B cell (primary cell): ENCODE results near the gene TUBGCP2. TPM values are rescaled to one million over a fixed set of nuclear protein-coding genes. Genes with fewer than 3 reads are reported as not detected.

Experiments used
- ATAC-seq: fragments of 200-7000 bp; cut with Tn5 transposase; one replicate; pipeline ENCODE4 v1.10.0; 2021; ENCODE audit warnings: low read depth, mild to moderate bottlenecking, moderate number of reproducible peaks, moderate library complexity
- CTCF ChIA-PET: fragments of 350-600 bp; sonication (Branson Sonifier 250); formaldehyde crosslinking; loops from one replicate; lab custom pipeline; 2021; ENCODE audit warnings: antibody characterized with exemption, inconsistent platforms; lab: Charles Lee
- POLR2A ChIA-PET: fragments of 350-600 bp; sonication (Branson Sonifier 250); formaldehyde crosslinking; loops from one replicate; lab custom pipeline; 2021; ENCODE audit warnings: antibody characterized with exemption; lab: Charles Lee
- DNase-seq: peaks from one replicate; pipeline ENCODE4 v3.0.0; 2013
- H2AFZ ChIP-seq: 2 replicates; pipeline ENCODE4 v1.6.1; 2012; ENCODE audit warnings: mild to moderate bottlenecking, low read depth, low read length; ENCODE audit not compliant: insufficient read depth, poor library complexity, severe bottlenecking
- H3K27ac ChIP-seq, 2 donors: 1 replicate in 1 of 2; 2 replicates in 1 of 2; pipeline ENCODE4 v1.5.1; 2012 to 2013; ENCODE audit warnings: low read length in 2 of 2, mild to moderate bottlenecking in 2 of 2, moderate library complexity in 1 of 2
- H3K27me3 ChIP-seq, 4 experiments: fragments of 200-600 bp in 1 of 4; sonication (generic) in 1 of 4; replicated peaks in 1 of 4; 1 replicate in 2 of 4; 2 replicates in 2 of 4; pipeline versions ENCODE4 v1.6.1 to v1.7.0; 2013 to 2016; ENCODE audit warnings: low read length in 3 of 4, mild to moderate bottlenecking in 2 of 4, mixed read lengths in 1 of 4, moderate library complexity in 1 of 4; ENCODE audit not compliant: insufficient read depth in 4 of 4, control insufficient read depth in 3 of 4; ENCODE audit errors: control extremely low read depth in 1 of 4
- H3K36me3 ChIP-seq, 2 experiments: replicated peaks in 1 of 2; 1 replicate in 1 of 2; 2 replicates in 1 of 2; pipeline versions ENCODE4 v1.6.1 to v1.7.1; 2013; ENCODE audit warnings: low read length in 1 of 2; ENCODE audit not compliant: insufficient read depth in 2 of 2, control insufficient read depth in 1 of 2; ENCODE audit errors: control extremely low read depth in 1 of 2, extremely low read depth in 1 of 2
- H3K4me1 ChIP-seq, 2 donors: fragments of 200-600 bp in 1 of 2; sonication (generic) in 1 of 2; 1 replicate in 1 of 2; 2 replicates in 1 of 2; pipeline versions ENCODE4 v1.5.1 to v1.6.1; 2013 to 2017; ENCODE audit warnings: low read length in 2 of 2; ENCODE audit not compliant: control insufficient read depth in 2 of 2, insufficient read depth in 2 of 2
- H3K4me2 ChIP-seq: replicated peaks from 2 replicates; pipeline ENCODE3; 2012; ENCODE audit warnings: mild to moderate bottlenecking, low read depth, low read length; ENCODE audit not compliant: poor library complexity, severe bottlenecking
- H3K4me3 ChIP-seq, 5 experiments: fragments of 200-600 bp in 1 of 5; sonication (generic) in 1 of 5; 1 replicate in 3 of 5; 2 replicates in 2 of 5; pipeline versions ENCODE4 v1.5.1 to v1.7.0; 2011 to 2016; ENCODE audit warnings: low read length in 4 of 5, mild to moderate bottlenecking in 4 of 5, low read depth in 2 of 5, control low read depth in 1 of 5, moderate library complexity in 1 of 5; ENCODE audit not compliant: insufficient read depth in 1 of 5; ENCODE audit errors: control extremely low read depth in 1 of 5, extremely low read depth in 1 of 5
- H3K79me2 ChIP-seq: fragments of 200-600 bp; sonication (generic); one replicate; pipeline ENCODE4 v1.6.0; 2016; ENCODE audit warnings: low read length; ENCODE audit not compliant: control insufficient read depth, insufficient read depth
- H3K9ac ChIP-seq: fragments of 200-600 bp; sonication (generic); 2 replicates; pipeline ENCODE4 v1.6.1; 2017; ENCODE audit warnings: mild to moderate bottlenecking, low read length, moderate library complexity
- H3K9me3 ChIP-seq, 3 donors: one replicate each; pipeline versions ENCODE4 v1.6.1 to v1.7.1; 2013; ENCODE audit warnings: low read length in 2 of 3; ENCODE audit not compliant: control insufficient read depth in 2 of 3, insufficient read depth in 1 of 3; ENCODE audit errors: control extremely low read depth in 1 of 3
- H4K20me1 ChIP-seq: 2 replicates; pipeline ENCODE4 v1.6.0; 2012; ENCODE audit warnings: mild to moderate bottlenecking, low read length; ENCODE audit not compliant: insufficient read depth, control insufficient read depth, poor library complexity, severe bottlenecking
- H3K27ac Mint-ChIP-seq: one replicate; pipeline ENCODE4 v1.8.0; 2021; ENCODE audit warnings: mixed read lengths
- H3K27me3 Mint-ChIP-seq: one replicate; pipeline ENCODE4 v1.8.0; 2021; ENCODE audit warnings: mixed read lengths
- H3K4me1 Mint-ChIP-seq: one replicate; pipeline ENCODE4 v1.8.0; 2021; ENCODE audit warnings: mixed read lengths
- H3K4me3 Mint-ChIP-seq: one replicate; pipeline ENCODE4 v1.8.0; 2021; ENCODE audit warnings: mixed read lengths
- H3K9me3 Mint-ChIP-seq: one replicate; pipeline ENCODE4 v1.8.0; 2022; ENCODE audit warnings: mixed read lengths; ENCODE audit not compliant: insufficient read depth
- CTCF ChIP-seq: fragments of 200-600 bp; IDR thresholded peaks from one replicate; pipeline ENCODE4 v1.8.0; 2022; ENCODE audit warnings: antibody characterized with exemption, mild to moderate bottlenecking
- EZH2 ChIP-seq: IDR thresholded peaks from 2 replicates; pipeline ENCODE4 v1.6.1; 2012; ENCODE audit warnings: borderline replicate concordance, low read depth, mild to moderate bottlenecking, moderate library complexity, low read length; ENCODE audit not compliant: insufficient read depth, poor library complexity, severe bottlenecking
- WGBS: methylation state at CpG from one replicate; pipeline ENCODE4 v1.1.5; 2013; ENCODE audit warnings: missing lambda C conversion rate; ENCODE audit not compliant: insufficient coverage; 5-methylcytosine and 5-hydroxymethylcytosine counted together
- intact Hi-C: fragments of 100-400 bp; cut with micrococcal nuclease; formaldehyde crosslinking; loops from one replicate; pipeline ENCODE4 v1.10.0; 2022
- polyA plus RNA-seq: library from polyadenylated mRNA; depleted of rRNA; stranded (reverse); fragments of >200 nt; gene quantifications from 2 replicates; pipeline ENCODE4 v1.2.3, GENCODE V29; 2012
- total RNA-seq, 2 donors: library from RNA; stranded (reverse); fragments of 120-200 nt in 1 of 2; gene quantifications; 1 replicate in 1 of 2; 2 replicates in 1 of 2; pipeline versions ENCODE4 v1.2.3 to v1.2.4, GENCODE V29; 2013 to 2022

TUBGCP2 gene
- total and polyA plus RNA-seq, 2 donors (not counting 1 experiment from before 2014, with no cell fraction given) = 50.3 to 90.3 TPM

DNA sequence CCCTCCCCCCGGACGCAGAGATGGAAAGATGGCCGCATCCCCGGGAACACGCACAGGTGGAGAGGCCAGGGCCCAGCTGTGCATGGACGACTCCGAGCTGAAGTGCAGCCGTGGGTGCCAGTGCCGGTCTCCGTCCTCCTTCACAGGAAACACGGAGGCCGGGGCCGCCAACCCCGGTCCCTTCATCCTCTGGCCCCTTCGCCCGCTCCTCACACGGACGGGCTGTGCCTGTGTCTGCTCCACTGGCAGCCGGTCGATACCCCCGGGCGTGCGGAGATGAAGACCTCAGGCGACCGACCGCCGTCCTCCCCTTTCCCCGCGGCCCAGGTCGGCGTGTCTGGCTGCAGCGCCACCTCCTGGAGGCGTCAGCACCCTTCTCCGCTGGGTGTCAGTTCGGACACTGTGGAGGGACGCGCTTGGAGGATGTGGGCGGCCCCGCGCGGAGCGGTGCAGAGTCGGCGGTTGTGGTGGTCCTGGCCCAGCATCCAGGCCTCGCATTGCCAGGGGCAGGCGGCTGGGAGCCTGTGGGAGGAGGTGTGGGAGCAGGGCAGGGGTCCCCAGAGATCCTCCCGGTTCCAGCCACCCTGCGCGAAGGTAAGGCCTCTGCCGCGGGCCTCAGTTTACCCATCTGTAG, 9.9 kb upstream of the TUBGCP2 start:
- peak overlapping the region; percentile 87 for H3K4me2 ChIP-seq
- H2AFZ ChIP-seq = peak overlapping the region; percentile 71
- POLR2A ChIA-PET = no interaction called here
- peaks cover 9 to 15% of the 10 kb centered on the region in 2 donors for H3K4me1 ChIP-seq
- no peak overlapping the region for H3K27ac ChIP-seq
- ATAC-seq = peak; percentile 92
- TF ChIP-seq EZH2 (no peak), CTCF (peak; percentile 92)
- CTCF ChIA-PET = interaction anchor here (0.6 to 3.4 kb wide), 5 partner anchors 9 to 175 kb away, joined by 3 to 11 read pairs (median 4); no protein-coding TSS in a partner anchor
- DNase-seq = peak; percentile 77
- Mint-ChIP-seq H3K27me3 (peaks cover 24% of the 10 kb centered on the region), H3K4me1 (peaks cover 18% of the 10 kb centered on the region), H3K9me3 (peaks cover 5% of the 10 kb centered on the region), H3K4me3 (peak overlapping the region; percentile 71), H3K27ac (no peak overlapping the region)
- peaks cover 0 to 14% (median 7%) of the 10 kb centered on the region in 4 experiments for H3K27me3 ChIP-seq
- H3K9me3 ChIP-seq = peaks cover 0 to 20% (median 0%) of the 10 kb centered on the region in 3 donors
- peak overlapping the region in 4 of 5 experiments; percentile 18 to 44 (median 28) for H3K4me3 ChIP-seq
- H3K79me2 ChIP-seq = no peaks in the 10 kb centered on the region
- intact Hi-C loops = loop anchor here (2.0 kb wide), 1 partner anchor 414 kb away; no protein-coding TSS in a partner anchor
- H3K9ac ChIP-seq = peak overlapping the region; percentile 54
- no peaks in the 10 kb centered on the region for H3K36me3 ChIP-seq
- no peaks in the 10 kb centered on the region for H4K20me1 ChIP-seq
- 8% methylated on average over 50 of the region's 51 CpGs for WGBS

DNA sequence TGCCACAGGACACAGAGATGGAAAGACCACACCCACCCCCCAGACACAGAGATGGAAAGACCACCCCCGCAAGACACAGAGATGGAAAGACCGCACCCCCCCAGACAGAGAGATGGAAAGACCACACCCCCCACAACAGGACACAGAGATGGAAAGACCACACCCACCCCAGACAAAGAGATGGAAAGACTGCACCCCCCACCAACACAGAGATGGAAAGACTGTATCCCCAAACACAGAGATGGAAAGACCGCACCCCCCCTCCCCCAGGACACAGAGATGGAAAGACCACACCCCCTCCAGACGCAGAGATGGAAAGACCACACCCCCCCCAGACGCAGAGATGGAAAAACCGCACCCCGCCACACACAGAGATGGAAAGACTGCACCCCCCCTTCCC, 8.1 kb upstream of the TUBGCP2 start:
- Mint-ChIP-seq H3K4me1 (peaks cover 18% of the 10 kb centered on the region), H3K27ac (no peak overlapping the region), H3K27me3 (peaks cover 16% of the 10 kb centered on the region), H3K9me3 (peaks cover 5% of the 10 kb centered on the region), H3K4me3 (no peak overlapping the region)
- Histone ChIP-seq H2AFZ (no peak overlapping the region), H3K4me2 (no peak overlapping the region), H4K20me1 (no peaks in the 10 kb centered on the region), H3K79me2 (no peaks in the 10 kb centered on the region), H3K36me3 (peaks cover 0 to 9% of the 10 kb centered on the region in 2 experiments), H3K9ac (no peak overlapping the region), H3K4me1 (peaks cover 9 to 15% of the 10 kb centered on the region in 2 donors), H3K27ac (no peak overlapping the region), H3K27me3 (peaks cover 0 to 14% (median 5%) of the 10 kb centered on the region in 4 experiments), H3K9me3 (peaks cover 0 to 20% (median 0%) of the 10 kb centered on the region in 3 donors), H3K4me3 (no peak overlapping the region)
- no peak for TF ChIP-seq CTCF
- TF ChIP-seq EZH2 = no peak
- intact Hi-C loops = no loop called here
- ChIA-PET CTCF (interaction anchor here (0.8 to 4.2 kb wide), 2 partner anchors 12 to 169 kb away, joined by 3 to 21 read pairs; no protein-coding TSS in a partner anchor), POLR2A (no interaction called here)
- WGBS = no CpG with 5 or more reads among the region's 7 CpGs
- ATAC-seq (no peak), DNase-seq (no peak)
